SKM-1 treated with dmso at 0.1 percent for 144 hours (cell line): ENCODE measurements around the gene ZDHHC13.
"Not testable (repeated sequence)": the region's sequence is repeated elsewhere in the genome, so short reads cannot be mapped to it uniquely, and the experiment has no call there.

Experiments
- DNase-seq: peaks from one replicate; lab custom pipeline; 2025; ENCODE audit not compliant: unreplicated experiment; lab: John Stamatoyannopoulos, UW

Gene ZDHHC13

GRCh38 chr11:19094859-19095258 is 22.1 kb upstream of the ZDHHC13 start:
- no peak for DNase-seq

GRCh38 chr11:19099093-19099492 is 17.9 kb upstream of the ZDHHC13 start:
- DNase-seq: no peak

- no peak for DNase-seq
Observed at GRCh38 chr11:19100885-19101284, 16.1 kb upstream of the ZDHHC13 start.

- DNase-seq: no peak
Observed at GRCh38 chr11:19101796-19102520, 15.0 kb upstream of the ZDHHC13 start.

GRCh38 chr11:19102521-19102900 is 14.5 kb upstream of the ZDHHC13 start:
- DNase-seq: no peak

- no peak for DNase-seq
Observed at GRCh38 chr11:19105011-19105410, 12.0 kb upstream of the ZDHHC13 start.

- DNase-seq: no peak
Observed at GRCh38 chr11:19107125-19107524, 9.8 kb upstream of the ZDHHC13 start.

- DNase-seq: no peak
Observed at GRCh38 chr11:19110295-19110694, 6.7 kb upstream of the ZDHHC13 start.

GRCh38 chr11:19111809-19112208 is 5.2 kb upstream of the ZDHHC13 start:
- DNase-seq: no peak

GRCh38 chr11:19116276-19116970 is 545 bp upstream of the ZDHHC13 start:
- DNase-seq: no peak

GRCh38 chr11:19117760-19118097 is 761 bp downstream of the ZDHHC13 start:
- no peak for DNase-seq

GRCh38 chr11:19121646-19122045 is 4.7 kb downstream of the ZDHHC13 start:
- no peak for DNase-seq

GRCh38 chr11:19122960-19123615 is 6.1 kb downstream of the ZDHHC13 start:
- DNase-seq: no peak

- DNase-seq: not testable (repeated sequence)
Observed at GRCh38 chr11:19126562-19127325, 9.8 kb downstream of the ZDHHC13 start.

GRCh38 chr11:19134004-19134403 is 17.0 kb downstream of the ZDHHC13 start:
- no peak for DNase-seq

- DNase-seq: not testable (repeated sequence)
Observed at GRCh38 chr11:19136884-19137283, 19.9 kb downstream of the ZDHHC13 start.

GRCh38 chr11:19145319-19145718 is 28.4 kb downstream of the ZDHHC13 start:
- DNase-seq: no peak

GRCh38 chr11:19156892-19157291 is 39.9 kb downstream of the ZDHHC13 start:
- no peak for DNase-seq

- no peak for DNase-seq
Observed at GRCh38 chr11:19160847-19161246, 43.9 kb downstream of the ZDHHC13 start.

- DNase-seq: no peak
Observed at GRCh38 chr11:19161651-19162050, 44.7 kb downstream of the ZDHHC13 start.

GRCh38 chr11:19162951-19163505 is 46.1 kb downstream of the ZDHHC13 start:
- DNase-seq: no peak
